ENCODE measurements around the gene WDFY4.

DNA sequence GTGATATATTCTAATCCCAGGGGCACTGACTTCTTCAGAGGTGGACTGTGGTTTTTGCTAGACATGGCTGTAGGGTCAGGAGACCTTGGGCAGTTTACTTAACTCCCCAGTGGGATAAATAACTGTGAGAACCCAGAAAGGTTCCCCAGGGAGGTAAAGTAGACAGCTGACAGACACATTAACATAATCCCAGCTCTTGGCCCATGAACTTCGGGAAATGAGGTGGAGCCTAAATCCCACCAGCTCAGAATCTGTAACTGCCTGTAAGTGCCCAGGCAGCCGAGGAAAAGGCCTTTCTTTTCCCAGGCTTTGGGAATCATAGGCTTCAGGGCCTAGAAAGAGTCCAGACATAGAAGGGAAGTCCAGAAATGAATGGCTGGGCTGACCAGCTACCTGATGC, 149.0 kb downstream of the WDFY4 start:
- no peak for TF ChIP-seq POLR2AphosphoS5 (IDR thresholded peaks at IDR 0.05; ENCODE audit: low read depth)
- TF ChIP-seq EZH2 (IDR thresholded peaks at IDR 0.05; ENCODE audit: low read depth, unreplicated experiment) = no peak
- TF ChIP-seq, protein P1, sequence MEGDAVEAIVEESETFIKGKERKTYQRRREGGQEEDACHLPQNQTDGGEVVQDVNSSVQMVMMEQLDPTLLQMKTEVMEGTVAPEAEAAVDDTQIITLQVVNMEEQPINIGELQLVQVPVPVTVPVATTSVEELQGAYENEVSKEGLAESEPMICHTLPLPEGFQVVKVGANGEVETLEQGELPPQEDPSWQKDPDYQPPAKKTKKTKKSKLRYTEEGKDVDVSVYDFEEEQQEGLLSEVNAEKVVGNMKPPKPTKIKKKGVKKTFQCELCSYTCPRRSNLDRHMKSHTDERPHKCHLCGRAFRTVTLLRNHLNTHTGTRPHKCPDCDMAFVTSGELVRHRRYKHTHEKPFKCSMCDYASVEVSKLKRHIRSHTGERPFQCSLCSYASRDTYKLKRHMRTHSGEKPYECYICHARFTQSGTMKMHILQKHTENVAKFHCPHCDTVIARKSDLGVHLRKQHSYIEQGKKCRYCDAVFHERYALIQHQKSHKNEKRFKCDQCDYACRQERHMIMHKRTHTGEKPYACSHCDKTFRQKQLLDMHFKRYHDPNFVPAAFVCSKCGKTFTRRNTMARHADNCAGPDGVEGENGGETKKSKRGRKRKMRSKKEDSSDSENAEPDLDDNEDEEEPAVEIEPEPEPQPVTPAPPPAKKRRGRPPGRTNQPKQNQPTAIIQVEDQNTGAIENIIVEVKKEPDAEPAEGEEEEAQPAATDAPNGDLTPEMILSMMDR (conservative IDR thresholded peaks at IDR 0.05; ENCODE audit: low read depth in 2 of 2) = no peak
- no peak for TF ChIP-seq JUNB (IDR thresholded peaks at IDR 0.05; ENCODE audit: unreplicated experiment)
- TF ChIP-seq, protein P2, sequence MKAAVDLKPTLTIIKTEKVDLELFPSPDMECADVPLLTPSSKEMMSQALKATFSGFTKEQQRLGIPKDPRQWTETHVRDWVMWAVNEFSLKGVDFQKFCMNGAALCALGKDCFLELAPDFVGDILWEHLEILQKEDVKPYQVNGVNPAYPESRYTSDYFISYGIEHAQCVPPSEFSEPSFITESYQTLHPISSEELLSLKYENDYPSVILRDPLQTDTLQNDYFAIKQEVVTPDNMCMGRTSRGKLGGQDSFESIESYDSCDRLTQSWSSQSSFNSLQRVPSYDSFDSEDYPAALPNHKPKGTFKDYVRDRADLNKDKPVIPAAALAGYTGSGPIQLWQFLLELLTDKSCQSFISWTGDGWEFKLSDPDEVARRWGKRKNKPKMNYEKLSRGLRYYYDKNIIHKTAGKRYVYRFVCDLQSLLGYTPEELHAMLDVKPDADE (IDR thresholded peaks at IDR 0.05) = no peak
- TF ChIP-seq STAT1 (IDR thresholded peaks at IDR 0.05; ENCODE audit: unreplicated experiment) = no peak
- TF ChIP-seq NANOG (IDR thresholded peaks at IDR 0.05; ENCODE audit: borderline replicate concordance) = no peak
- TF ChIP-seq ZNF331 (CRISPR knock-in tag; IDR thresholded peaks at IDR 0.05; ENCODE audit: low read depth) = no peak
- TF ChIP-seq, protein P3, sequence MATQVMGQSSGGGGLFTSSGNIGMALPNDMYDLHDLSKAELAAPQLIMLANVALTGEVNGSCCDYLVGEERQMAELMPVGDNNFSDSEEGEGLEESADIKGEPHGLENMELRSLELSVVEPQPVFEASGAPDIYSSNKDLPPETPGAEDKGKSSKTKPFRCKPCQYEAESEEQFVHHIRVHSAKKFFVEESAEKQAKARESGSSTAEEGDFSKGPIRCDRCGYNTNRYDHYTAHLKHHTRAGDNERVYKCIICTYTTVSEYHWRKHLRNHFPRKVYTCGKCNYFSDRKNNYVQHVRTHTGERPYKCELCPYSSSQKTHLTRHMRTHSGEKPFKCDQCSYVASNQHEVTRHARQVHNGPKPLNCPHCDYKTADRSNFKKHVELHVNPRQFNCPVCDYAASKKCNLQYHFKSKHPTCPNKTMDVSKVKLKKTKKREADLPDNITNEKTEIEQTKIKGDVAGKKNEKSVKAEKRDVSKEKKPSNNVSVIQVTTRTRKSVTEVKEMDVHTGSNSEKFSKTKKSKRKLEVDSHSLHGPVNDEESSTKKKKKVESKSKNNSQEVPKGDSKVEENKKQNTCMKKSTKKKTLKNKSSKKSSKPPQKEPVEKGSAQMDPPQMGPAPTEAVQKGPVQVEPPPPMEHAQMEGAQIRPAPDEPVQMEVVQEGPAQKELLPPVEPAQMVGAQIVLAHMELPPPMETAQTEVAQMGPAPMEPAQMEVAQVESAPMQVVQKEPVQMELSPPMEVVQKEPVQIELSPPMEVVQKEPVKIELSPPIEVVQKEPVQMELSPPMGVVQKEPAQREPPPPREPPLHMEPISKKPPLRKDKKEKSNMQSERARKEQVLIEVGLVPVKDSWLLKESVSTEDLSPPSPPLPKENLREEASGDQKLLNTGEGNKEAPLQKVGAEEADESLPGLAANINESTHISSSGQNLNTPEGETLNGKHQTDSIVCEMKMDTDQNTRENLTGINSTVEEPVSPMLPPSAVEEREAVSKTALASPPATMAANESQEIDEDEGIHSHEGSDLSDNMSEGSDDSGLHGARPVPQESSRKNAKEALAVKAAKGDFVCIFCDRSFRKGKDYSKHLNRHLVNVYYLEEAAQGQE (IDR thresholded peaks at IDR 0.05; ENCODE audit: unreplicated experiment) = no peak
- no peak for TF ChIP-seq ZNF462 (CRISPR knock-in tag; IDR thresholded peaks at IDR 0.05)
- TF ChIP-seq EZH2phosphoT487 (IDR thresholded peaks at IDR 0.05; ENCODE audit: unreplicated experiment) = no peak
